NCI-H510A (cell line): ENCODE data around the gene ALPG.

ENCODE experiments used
- DNase-seq: peaks from one replicate; lab custom pipeline; 2025; lab: John Stamatoyannopoulos, UW

ALPG gene

DNA sequence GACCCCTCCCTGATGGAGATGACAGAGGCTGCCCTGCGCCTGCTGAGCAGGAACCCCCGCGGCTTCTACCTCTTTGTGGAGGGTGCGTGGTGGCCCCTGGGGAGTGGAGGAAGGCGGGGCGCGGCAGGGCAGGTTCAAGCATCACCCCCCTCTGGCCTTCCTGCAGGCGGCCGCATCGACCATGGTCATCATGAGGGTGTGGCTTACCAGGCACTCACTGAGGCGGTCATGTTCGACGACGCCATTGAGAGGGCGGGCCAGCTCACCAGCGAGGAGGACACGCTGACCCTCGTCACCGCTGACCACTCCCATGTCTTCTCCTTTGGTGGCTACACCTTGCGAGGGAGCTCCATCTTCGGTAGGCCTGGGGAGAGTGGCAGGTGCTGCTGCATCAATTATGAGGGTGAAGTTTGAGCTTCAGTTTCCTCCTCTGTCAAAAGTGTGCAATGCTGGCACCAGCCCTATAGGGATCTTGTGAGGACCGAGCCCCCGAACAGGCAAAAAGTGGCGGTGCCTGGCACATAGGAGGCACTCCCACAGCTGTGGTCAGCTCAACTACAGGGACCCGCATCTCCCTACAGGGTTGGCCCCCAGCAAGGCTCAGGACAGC lies 51.5 kb downstream of the ALPG start:
- no peak for DNase-seq

GRCh38 chr2:232458661-232459418 lies 52.2 kb downstream of the ALPG start:
- DNase-seq = no peak

GRCh38 chr2:232459419-232460035 lies 52.9 kb downstream of the ALPG start:
- no peak for DNase-seq

DNA sequence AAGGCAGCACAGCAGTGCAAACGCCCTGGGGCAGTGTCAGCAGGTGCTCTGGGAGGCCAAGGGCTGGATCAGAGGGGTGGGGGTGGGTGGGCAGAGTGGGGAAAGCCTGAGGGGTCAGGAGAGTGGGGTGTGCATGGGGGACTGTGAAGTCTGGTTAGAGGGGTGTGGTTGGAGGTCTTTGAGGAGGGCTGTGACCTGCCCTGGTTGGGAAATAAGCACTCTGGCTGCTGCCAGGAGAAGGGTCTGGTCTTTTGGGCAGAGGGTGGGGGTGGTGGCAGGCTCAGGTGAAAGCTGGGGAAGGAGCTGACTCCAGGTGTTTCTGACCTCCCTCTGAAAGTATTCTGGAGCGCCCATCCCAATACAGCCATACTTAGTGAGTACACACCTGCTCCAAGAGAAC lies 53.5 kb downstream of the ALPG start:
- DNase-seq = no peak
